ENCODE results near the gene MIA2. TPM values are rescaled to one million over a fixed set of nuclear protein-coding genes. Genes with fewer than 3 reads are reported as not detected.
"Not testable (repeated sequence)": the region's sequence is repeated elsewhere in the genome, so short reads cannot be mapped to it uniquely, and the experiment has no call there.

The MIA2 gene
- total and polyA plus RNA-seq, 9 donors, result 11.7 to 21.9 (median 19.5) TPM

DNA sequence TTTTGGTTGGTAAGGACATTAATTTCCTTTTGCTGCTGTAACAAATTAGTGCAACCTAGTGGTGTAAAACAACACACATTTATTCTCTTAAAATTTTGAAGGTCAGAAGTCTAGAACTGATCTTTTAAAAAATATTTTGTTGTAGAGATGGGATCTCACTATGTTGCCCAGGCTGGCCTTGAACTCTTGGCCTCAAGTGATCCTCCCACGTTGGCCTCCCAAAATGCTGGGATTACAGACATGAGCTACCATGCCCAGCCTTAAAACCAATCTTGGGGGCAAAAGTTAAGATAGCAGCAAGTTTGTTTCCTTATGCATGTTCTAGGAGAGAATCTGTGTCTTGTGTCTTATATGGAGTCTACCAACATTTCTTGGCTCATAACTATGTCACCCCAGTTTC lies 55.8 kb downstream of the MIA2 start:
- H3K4me3 ChIP-seq, result no peak overlapping the region
- intact Hi-C loops (cut with DNase I), result no loop called here

DNA sequence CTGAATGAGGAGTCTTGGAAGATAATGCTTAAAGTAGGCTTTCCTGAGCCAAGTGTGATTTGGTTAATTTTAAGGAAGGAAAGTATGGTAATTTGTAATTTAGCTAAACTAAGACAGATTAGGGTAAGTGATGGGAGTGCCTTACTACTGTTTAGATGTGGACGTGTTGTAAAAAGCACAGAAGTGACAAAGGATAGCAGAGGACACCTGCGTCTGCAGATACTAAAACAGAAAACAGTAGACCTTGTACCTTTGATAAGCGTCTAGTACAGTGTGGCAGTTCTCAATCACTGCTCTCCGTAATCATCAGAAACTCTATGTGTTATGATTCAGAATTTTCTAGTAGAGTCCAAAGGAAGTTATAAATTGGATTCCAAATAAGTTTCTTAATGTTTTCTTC lies 58.0 kb downstream of the MIA2 start:
- H3K4me3 ChIP-seq, result no peak overlapping the region
- H3K27me3 ChIP-seq, result no peaks in the 10 kb centered on the region
- H3K27ac ChIP-seq, result no peak overlapping the region
- 93 to 95% (median 95%) methylated on average over 4 of the region's 4 CpGs for WGBS, 3 donors
- no peak for TF ChIP-seq POLR2A (IDR thresholded peaks at IDR 0.05)
- TF ChIP-seq, protein P1, sequence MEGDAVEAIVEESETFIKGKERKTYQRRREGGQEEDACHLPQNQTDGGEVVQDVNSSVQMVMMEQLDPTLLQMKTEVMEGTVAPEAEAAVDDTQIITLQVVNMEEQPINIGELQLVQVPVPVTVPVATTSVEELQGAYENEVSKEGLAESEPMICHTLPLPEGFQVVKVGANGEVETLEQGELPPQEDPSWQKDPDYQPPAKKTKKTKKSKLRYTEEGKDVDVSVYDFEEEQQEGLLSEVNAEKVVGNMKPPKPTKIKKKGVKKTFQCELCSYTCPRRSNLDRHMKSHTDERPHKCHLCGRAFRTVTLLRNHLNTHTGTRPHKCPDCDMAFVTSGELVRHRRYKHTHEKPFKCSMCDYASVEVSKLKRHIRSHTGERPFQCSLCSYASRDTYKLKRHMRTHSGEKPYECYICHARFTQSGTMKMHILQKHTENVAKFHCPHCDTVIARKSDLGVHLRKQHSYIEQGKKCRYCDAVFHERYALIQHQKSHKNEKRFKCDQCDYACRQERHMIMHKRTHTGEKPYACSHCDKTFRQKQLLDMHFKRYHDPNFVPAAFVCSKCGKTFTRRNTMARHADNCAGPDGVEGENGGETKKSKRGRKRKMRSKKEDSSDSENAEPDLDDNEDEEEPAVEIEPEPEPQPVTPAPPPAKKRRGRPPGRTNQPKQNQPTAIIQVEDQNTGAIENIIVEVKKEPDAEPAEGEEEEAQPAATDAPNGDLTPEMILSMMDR (IDR thresholded peaks at IDR 0.05), result no peak
- no peaks in the 10 kb centered on the region for H3K4me1 ChIP-seq (ENCODE audit: insufficient read depth)
- no peaks in the 10 kb centered on the region for H3K9me3 ChIP-seq
- intact Hi-C loops (cut with DNase I), result no loop called here
- no peaks in the 10 kb centered on the region for H3K36me3 ChIP-seq
- no peak for DNase-seq

More for the DNA sequence above, 55.8 kb downstream of the MIA2 start:
- WGBS, 3 donors, result 43 to 64% (median 50%) methylated on average over 1 of the region's 1 CpG
- DNase-seq, result no peak
- Histone ChIP-seq H3K36me3 (no peaks in the 10 kb centered on the region), H3K9me3 (no peaks in the 10 kb centered on the region), H3K27me3 (no peaks in the 10 kb centered on the region), H3K4me1 (ENCODE audit: insufficient read depth) (no peaks in the 10 kb centered on the region), H3K27ac (no peak overlapping the region)
- TF ChIP-seq POLR2A (IDR thresholded peaks at IDR 0.05) (no peak), EP300 (IDR thresholded peaks at IDR 0.05) (no peak)
- TF ChIP-seq, protein P1 (IDR thresholded peaks at IDR 0.05), result no peak

DNA sequence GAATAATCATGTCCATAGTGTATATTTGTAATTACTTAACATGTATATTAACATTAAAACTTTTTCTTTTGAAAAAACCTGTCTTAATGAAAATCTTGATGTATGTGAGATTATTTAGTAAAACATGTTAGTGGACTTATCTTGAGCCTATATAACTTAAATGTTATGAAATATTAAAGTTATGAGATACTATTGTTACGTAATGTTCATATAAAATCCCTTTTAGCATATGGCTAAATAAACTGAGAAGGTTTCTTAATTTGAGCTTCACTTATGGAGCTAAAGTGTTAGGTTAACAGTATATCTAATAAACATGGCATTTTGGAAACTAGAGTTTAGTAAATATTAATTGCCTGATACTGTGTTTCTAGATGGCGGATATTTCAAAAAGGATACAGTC lies 59.9 kb downstream of the MIA2 start:
- Histone ChIP-seq H3K27ac (no peak overlapping the region), H3K4me3 (no peak overlapping the region), H3K4me1 (ENCODE audit: insufficient read depth) (no peaks in the 10 kb centered on the region), H3K36me3 (no peaks in the 10 kb centered on the region), H3K27me3 (no peaks in the 10 kb centered on the region), H3K9me3 (no peaks in the 10 kb centered on the region)
- intact Hi-C loops (cut with DNase I), result no loop called here
- TF ChIP-seq, protein P1 (IDR thresholded peaks at IDR 0.05), result no peak
- TF ChIP-seq EP300 (IDR thresholded peaks at IDR 0.05) (no peak), POLR2A (IDR thresholded peaks at IDR 0.05) (no peak)
- 97 to 99% (median 98%) methylated on average over 2 of the region's 2 CpGs for WGBS, 3 donors
- no peak for DNase-seq

DNA sequence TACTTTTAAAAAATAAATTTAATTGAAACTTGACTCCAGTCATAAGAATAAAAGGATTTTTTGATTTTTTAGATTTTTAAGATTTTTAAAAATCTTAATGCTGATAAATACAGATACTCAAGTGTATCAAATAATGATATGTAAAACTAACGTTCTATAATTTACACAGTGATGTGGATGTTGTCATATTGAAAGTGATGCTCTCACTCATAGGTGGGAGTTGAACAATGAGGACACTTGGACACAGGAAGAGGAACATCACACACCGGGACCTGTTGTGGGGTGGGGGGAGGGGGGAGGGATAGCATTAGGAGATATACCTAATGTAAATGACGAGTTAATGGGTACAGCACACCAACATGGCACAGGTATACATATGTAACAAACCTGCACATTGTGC lies 66.7 kb downstream of the MIA2 start:
- DNase-seq; H3K9me3 ChIP-seq; H3K27ac ChIP-seq; H3K27me3 ChIP-seq; H3K36me3 ChIP-seq; H3K4me1 ChIP-seq (ENCODE audit: insufficient read depth); H3K4me3 ChIP-seq; intact Hi-C loops (cut with DNase I): not testable (repeated sequence)
- WGBS, 3 donors, result 83 to 90% (median 89%) methylated on average over 3 of the region's 3 CpGs

DNA sequence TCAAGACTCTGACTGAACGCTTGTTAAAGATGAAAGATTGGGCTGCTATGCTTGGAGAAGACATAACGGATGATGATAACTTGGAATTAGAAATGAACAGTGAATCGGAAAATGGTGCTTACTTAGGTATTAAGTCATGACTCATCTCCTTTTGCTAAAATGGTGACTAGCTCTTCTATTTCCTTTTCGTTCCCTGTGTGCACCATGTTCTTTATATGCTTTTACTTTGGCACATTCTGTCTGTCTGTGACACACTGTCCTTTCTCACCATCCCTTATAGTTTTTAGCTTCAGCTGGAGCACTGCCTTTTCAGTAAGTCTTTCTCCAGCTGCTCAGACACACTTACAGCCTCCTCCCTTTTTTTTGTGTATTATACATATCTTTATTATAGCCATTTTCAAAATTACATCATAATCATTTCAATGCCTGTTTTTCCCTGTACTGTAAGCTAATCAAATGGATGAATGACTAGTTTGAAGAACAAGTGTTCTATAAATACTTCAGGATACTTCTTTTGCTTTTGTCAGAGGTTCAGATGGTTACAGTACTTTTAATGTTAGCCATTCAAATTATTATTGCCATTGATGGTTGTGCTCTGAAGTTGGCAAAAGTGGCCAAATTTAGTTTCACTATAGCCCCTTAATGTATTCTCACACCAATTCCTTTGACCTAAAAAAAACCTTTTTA lies 68.6 kb downstream of the MIA2 start:
- no peaks in the 10 kb centered on the region for H3K4me1 ChIP-seq (ENCODE audit: insufficient read depth)
- no peaks in the 10 kb centered on the region for H3K36me3 ChIP-seq
- intact Hi-C loops (cut with DNase I), result no loop called here
- TF ChIP-seq, protein P1 (IDR thresholded peaks at IDR 0.05), result no peak
- TF ChIP-seq POLR2A (IDR thresholded peaks at IDR 0.05) (no peak), EP300 (IDR thresholded peaks at IDR 0.05) (no peak)
- no peak for DNase-seq
- no peak overlapping the region for H3K4me3 ChIP-seq
- whole genome bisulfite sequencing, 3 donors, result 93 to 97% (median 96%) methylated on average over 4 of the region's 4 CpGs
- no peaks in the 10 kb centered on the region for H3K9me3 ChIP-seq
- no peak overlapping the region for H3K27ac ChIP-seq
- H3K27me3 ChIP-seq, result no peaks in the 10 kb centered on the region

Data from ovary (tissue), 9 donors.